Right hindlimb (tissue), 1 donor: ENCODE results near the gene AGAP1.

ENCODE experiments used
- DNase-seq: peaks from one replicate; pipeline ENCODE4 v3.0.0-alpha.2; 2018

AGAP1 gene

GRCh38 chr2:235641956-235642355 lies 148.1 kb downstream of the AGAP1 start:
- no peak for DNase-seq

GRCh38 chr2:235642446-235643098 lies 148.7 kb downstream of the AGAP1 start:
- peak; percentile 54 for DNase-seq

- DNase-seq = peak; percentile 84
Observed at GRCh38 chr2:235643680-235644511, 150.1 kb downstream of the AGAP1 start.

GRCh38 chr2:235647264-235647663 lies 153.4 kb downstream of the AGAP1 start:
- no peak for DNase-seq

- DNase-seq = no peak
Observed at GRCh38 chr2:235647877-235648276, 154.0 kb downstream of the AGAP1 start.

GRCh38 chr2:235649418-235649817 lies 155.6 kb downstream of the AGAP1 start:
- no peak for DNase-seq

GRCh38 chr2:235651643-235652042 lies 157.8 kb downstream of the AGAP1 start:
- no peak for DNase-seq

GRCh38 chr2:235654103-235654813 lies 160.4 kb downstream of the AGAP1 start:
- no peak for DNase-seq

GRCh38 chr2:235658351-235659174 lies 164.7 kb downstream of the AGAP1 start:
- peak; percentile 56 for DNase-seq

GRCh38 chr2:235659767-235660322 lies 166.0 kb downstream of the AGAP1 start:
- peak; percentile 47 for DNase-seq

- DNase-seq = no peak
Observed at GRCh38 chr2:235660484-235661082, 166.7 kb downstream of the AGAP1 start.

GRCh38 chr2:235661167-235661937 lies 167.5 kb downstream of the AGAP1 start:
- DNase-seq = no peak

GRCh38 chr2:235661952-235662351 lies 168.1 kb downstream of the AGAP1 start:
- DNase-seq = no peak

GRCh38 chr2:235663875-235664274 lies 170.0 kb downstream of the AGAP1 start:
- DNase-seq = no peak

- DNase-seq = no peak
Observed at GRCh38 chr2:235665661-235666212, 171.9 kb downstream of the AGAP1 start.

GRCh38 chr2:235666213-235666781 lies 172.5 kb downstream of the AGAP1 start:
- DNase-seq = peak; percentile 82

GRCh38 chr2:235668782-235669181 lies 174.9 kb downstream of the AGAP1 start:
- DNase-seq = no peak

GRCh38 chr2:235669269-235669831 lies 175.5 kb downstream of the AGAP1 start:
- DNase-seq = peak; percentile 85

- peak; percentile 85 for DNase-seq
Observed at GRCh38 chr2:235669983-235670962, 176.4 kb downstream of the AGAP1 start.
